Measurements from ENCODE around the gene LRRC40.

LRRC40 gene

DNA sequence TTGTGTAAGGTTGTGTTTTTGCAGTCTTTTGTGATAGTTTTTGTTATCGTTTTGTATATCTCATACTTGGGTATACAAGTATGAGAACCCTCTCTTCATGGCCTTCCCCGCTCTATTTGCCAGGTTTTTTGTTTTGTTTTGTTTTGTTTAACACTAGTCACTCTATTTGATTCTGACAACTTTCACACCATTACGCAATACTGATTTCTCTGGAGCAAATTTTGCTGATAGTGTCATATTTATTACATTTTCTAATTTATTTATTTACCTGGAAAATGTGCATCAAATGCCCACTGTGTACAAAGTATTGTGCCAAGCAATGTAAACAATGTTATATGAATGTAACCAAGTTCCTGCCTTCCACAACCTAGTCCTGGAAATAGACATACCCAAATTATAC lies 90.1 kb downstream of the LRRC40 start:
- DNase-seq (ENCODE audit: low read depth in 3 of 3), result no peak

DNA sequence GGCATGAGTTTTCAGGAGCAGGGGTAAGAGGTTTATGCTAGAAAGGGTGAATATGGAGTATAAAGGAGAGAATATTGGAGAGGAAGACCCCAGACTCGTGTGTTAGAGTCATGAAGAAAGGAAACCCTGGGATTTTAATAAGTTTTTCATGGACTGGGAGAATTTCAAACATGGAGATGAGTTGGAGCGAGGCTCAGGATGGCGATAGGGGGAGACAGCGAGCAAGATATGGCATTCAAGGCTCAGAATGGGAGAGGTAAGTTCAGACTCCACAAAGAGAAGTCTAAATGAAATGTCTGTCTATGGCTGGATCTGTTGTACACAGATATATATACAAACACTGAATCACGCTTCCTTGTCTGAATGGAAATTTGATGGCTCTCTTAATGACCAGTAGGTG lies 92.5 kb downstream of the LRRC40 start:
- DNase-seq (ENCODE audit: low read depth in 3 of 3), result no peak

DNA sequence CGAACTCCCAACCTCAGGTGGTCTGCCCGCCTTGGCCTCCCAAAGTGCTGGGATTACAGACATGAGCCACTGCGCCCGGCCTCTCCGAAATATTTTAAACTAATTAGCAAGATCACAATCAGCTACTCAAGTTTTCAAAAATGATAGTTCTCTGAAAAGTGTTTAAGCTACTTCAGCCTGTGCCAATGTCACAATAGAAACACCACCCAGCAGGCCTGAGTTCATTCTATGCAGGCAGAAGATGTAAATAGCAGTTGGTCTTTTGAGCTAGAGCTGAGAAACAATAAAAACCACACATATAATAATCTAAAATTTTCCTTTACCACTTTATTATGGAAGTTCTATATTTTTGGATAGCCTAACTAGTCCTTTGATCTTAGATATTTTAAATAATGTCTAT lies 96.1 kb downstream of the LRRC40 start:
- no peak for DNase-seq (ENCODE audit: low read depth in 3 of 3)

DNA sequence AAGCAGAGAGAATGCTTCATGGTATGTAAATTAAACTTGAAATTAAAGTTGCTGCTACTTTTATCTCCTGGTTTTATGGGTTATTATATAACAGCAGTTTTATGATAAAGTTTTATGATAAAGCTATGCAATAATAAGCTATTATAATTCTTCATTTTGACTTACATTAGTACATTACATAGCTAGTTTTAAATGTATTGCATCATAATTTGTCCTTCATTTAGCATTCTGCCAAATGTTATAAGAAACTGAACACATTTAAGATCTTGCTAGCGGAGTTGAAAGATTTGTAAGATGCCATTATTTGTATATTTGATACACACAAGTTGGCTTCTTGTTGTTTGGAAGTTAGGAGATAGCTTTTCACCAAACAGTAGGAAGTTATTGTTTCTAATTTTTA lies 101.6 kb downstream of the LRRC40 start:
- no peak for DNase-seq (ENCODE audit: low read depth in 3 of 3)

DNA sequence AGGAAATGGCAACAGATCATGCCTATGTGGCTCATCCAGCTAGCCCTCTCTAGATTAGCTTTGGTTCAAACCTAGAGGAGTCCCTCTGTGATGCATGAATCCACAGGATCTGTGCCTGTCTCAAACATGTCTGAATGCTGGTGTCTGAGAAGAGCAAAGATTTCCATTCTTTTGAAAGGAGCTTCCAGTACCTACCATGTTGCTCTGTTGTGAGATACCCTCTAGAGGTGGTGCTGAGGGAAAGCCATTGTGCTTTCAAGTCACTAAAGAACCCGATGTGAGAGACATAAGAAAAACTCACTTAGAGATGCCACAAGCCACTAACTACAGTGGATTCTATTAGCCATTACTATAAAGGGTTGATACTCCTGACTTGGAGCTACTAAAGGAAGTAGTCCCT lies 103.6 kb downstream of the LRRC40 start:
- DNase-seq (ENCODE audit: low read depth in 3 of 3), result no peak

DNA sequence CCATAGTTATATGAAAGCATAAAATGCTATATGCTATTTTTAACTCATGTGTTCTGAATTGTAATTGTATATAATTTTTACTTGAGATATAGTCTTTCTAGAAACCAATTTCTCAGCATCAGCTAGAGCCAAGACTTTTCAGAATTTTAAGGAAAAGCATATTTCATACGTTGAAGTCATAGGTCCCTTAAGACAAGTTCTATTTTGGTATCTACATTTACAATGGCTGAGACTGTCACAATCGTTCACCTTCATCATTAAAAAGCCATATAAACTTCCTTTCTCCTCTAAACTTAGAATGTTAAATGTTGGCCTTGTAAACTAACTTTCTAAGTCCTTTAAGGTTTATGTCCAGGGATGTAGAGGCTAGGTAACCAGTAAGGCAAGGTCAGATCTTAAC lies 104.1 kb downstream of the LRRC40 start:
- DNase-seq (ENCODE audit: low read depth in 3 of 3), result no peak
